HG02763 (cell line): Measurements from ENCODE around the gene TDP2.
"Not testable (repeated sequence)": the region's sequence is repeated elsewhere in the genome, so short reads cannot be mapped to it uniquely, and the experiment has no call there.

Experiments
- ATAC-seq: cut with Tn5 transposase; IDR thresholded peaks from one replicate; pipeline ENCODE4 v1.9.1; 2021; ENCODE audit warnings: mild to moderate bottlenecking, moderate library complexity; ENCODE audit not compliant: unreplicated experiment

The TDP2 gene

DNA sequence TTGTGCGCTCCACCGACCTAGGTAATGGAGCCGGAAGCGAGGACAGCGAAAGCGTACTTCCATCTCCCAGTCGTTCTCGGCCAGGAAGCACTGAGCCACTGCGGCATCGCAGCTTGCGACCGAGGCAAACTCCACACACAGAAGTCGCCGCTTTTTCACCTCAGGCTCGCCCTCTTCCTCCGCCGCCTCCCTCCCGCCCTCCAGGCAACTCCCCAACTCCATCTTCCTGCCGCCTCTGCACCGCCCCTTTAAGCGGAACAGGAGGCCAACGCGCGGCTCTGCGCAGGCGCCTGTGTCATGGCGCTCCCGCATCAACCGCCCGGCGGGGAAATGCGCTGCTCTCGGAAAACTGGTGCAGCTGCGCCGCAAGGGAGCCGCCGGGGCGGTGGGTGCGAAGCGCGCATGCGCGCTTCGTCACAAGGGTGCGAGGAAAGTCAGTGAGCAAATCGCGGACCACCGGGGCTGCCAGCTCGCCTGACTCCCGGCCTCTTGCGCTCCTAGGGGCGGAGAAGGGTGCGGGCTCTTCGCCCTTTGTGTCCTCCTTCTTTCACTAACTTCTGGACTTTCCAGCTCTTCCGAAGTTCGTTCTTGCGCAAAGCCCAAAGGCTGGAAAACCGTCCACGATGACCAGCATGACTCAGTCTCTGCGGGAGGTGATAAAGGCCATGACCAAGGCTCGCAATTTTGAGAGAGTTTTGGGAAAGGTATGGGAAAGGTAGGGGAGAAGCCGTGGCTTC lies at the start of gene TDP2, which contains the start of gene ACOT13:
Gene TDP2, minus strand, starts transcription at position 259 of the 737 bp plus-strand sequence. Its CDS starts 37 bp downstream, at position 222.
Gene ACOT13, plus strand, starts transcription at position 437 of the 737 bp plus-strand sequence. Its CDS starts 187 bp downstream, at position 624.
- ATAC-seq, result peak; percentile 97

- ATAC-seq, result no peak
Observed at GRCh38 chr6:24710519-24711303, 44.0 kb upstream of the TDP2 start.

GRCh38 chr6:24709014-24709711 lies 42.5 kb upstream of the TDP2 start:
- ATAC-seq, result no peak

GRCh38 chr6:24708612-24709011 lies 41.9 kb upstream of the TDP2 start:
- ATAC-seq, result no peak

- no peak for ATAC-seq
Observed at GRCh38 chr6:24704468-24704867, 37.8 kb upstream of the TDP2 start.

GRCh38 chr6:24702720-24703282 lies 36.1 kb upstream of the TDP2 start:
- ATAC-seq, result no peak

DNA sequence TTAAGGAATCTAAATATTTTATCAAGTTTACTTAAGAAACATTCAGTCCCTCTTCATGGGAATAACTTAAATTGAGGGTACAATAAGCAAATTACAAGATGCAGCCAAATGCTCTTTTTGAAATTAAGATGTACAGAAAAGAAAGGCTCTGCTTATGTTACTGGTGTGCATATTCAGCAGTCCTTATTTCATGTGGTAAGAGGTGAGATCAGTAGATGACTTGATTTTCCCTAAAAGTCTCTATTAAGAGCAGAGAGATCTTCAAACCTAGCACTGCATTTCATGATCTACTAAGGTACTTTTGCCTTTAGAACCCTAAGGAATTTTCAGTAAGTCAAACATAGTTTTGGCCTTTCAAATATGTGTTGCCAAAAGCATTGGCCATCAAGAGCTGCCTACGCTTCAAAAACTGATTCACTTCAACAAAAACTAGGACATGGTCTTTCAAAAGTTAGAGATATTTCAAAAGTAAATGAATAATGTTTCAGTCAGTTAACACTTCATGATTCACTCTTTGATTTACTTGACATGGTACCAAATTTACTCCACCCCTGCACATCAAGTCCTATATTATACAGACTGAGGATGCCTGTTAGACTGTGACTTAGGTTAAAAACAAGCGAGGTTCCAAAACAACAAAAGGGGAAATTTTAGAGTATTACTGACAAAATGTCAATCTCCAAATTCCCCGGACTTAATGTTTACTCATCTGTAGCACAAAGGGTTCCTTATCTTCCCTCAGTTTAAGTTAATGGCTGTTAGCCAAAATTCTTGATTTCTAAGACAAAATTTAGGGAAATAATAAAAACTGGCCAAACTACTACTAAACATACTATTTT lies 33.0 kb upstream of the TDP2 start:
- no peak for ATAC-seq

DNA sequence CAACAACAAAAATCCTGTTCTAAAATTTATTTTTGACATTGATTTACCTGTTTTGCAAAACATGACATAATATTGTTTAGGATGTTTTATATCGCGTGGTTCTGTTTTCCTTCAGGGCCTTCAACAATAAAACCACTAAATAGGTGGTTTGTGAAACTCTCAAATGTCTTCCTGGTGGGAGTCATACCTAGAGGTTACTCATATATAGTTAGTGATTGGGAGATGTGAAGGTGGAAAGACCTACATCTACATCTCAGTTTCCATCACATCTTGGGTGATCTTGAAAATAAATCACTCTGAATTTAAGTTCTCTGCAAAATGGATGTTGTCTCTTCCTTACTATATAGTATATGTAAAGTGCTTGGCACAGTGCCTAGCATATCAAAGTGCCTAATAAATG lies 29.4 kb upstream of the TDP2 start:
- ATAC-seq, result no peak

DNA sequence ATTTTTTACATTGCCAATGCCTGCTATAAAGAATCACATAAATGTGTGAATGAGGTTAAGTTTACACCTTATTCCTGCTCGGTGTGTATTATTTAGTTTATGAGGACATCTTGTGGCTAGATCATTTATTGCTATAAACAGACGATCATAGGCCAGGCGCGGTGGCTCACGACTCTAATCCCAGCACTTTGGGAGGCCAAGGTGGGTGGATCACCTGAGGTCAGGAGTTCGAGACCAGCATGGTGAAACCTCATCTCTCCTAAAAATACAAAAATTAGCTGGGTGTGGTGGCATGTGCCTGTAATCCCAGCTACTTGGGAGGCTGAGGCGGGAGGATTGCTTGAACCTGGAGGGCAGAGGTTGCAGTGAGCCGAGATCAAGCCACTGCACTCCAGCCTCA lies 28.9 kb upstream of the TDP2 start:
- not testable (repeated sequence) for ATAC-seq

DNA sequence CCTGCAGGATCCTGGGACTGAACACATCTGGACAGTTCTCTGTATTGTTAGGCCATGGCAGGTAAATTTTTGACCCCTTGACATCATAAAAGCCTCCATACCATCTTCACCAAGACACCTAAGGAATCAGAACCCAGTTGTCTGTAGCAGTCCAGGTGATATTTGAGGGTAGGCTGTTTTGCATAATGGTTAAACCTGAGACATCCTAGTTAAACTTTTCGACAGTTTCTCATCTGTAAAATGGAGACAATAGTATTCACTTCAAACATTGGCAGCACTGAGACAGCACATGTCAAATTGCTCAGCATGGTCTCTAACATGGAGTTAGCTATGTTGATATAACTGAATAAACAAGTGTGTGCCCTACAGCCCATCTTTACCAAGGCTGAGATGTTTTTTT lies 27.5 kb upstream of the TDP2 start:
- no peak for ATAC-seq

DNA sequence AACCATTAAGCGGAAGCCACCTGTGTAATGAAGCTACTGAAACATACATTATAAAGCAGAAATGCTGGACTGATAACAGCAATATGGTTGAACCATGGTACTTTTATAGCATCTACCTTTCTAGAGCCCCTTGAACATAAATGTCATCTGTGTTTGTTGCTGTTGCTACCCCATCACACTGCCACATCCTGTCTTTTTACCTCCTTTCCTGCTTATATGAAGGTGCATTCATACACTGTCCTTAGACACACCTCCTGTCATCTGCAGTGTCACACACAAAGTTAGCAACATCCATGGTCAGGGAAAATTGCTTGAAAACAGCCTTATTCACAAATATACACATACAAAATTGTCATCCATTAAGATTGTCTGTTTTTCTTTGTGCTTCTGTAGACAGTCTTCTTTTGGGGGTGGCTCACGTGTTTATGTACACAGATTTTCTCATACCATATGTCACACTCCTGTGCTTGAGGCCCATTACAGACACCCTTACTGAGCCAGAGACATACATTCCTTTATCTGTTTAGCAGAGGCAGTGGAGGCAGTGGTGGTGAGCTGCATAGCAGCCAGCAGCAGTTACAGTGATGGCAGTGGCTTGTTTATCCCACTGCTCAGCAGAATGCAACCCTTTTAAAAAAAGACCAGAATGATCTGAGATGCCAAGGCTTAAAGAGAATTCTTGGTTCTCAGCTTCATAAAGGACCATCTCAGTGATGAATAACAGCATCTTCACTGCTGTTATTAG lies 26.3 kb upstream of the TDP2 start:
- ATAC-seq, result no peak

DNA sequence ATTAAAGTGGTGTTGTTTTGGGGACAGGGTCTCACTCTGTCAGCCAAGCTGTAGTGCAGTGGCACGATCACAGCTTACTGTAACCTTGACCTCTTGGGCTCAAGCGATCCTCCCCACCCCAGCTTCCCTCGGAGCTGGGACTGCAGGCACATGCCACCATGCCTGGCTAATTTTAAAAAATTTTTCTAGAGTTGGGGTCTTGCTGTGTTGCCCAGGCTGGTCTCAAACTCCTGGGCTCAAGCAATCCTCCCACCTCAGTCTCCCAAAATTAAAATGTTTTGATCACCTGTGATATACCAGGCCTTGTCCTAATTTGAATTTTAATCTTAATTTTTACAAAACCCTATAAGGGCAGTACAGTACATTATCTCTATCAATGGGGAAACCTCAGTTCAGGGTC lies 25.7 kb upstream of the TDP2 start:
- no peak for ATAC-seq

DNA sequence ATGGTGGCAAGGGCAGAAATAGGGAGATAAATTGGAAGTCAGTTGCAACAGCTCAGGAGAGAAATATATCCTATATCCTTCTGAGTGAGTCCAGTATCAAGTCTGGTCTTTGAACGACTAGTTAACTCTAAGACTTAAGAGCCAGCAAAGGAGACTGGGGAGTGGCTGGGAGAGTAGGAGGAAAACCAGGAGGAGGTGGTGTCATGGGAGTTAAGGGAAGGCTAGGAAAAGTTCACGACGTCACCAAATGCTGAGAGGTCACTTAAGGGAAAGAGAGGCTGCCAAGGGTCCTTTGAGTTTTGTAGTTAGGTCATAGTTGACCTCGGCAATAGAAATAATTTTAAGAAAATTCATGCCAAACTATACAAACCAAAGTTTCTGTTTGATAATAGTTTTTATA lies 25.3 kb upstream of the TDP2 start:
- no peak for ATAC-seq

DNA sequence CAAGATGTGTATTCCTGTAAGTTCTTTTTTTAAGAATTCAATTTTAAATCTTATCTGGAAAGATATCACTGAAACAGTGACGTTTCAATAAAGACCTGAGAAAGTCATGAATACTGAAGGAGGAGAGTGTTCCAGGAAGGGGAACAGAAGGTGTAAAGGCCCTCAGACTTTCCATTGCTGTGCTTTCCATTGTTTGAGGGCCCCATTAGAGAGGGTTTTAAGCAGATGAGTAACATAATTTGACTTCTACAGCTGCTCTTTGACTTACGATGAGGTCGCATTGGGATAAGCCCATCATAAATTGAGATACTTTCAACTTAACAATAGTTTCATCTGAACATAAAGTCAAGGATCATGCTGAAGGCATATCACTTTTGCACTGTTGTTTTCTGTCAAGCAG lies 24.9 kb upstream of the TDP2 start:
- no peak for ATAC-seq

DNA sequence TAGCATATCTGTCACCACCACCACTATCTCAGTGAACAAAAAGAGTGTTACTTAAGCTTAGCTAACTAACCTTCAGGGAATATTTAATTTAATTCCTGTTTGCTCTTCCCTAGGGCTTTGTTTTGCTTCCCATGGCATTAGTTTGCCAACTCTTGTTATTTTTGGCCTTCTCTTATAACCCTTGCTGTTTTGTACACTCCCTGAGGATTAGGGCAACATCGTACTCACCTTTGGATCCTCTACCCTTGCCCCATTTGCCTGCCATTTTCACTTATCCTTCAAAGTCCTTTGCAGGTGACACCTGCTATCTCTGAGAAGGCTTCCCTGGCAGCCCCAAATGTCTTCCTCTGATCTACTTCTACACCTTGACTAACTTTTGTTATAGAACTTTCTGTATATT lies 23.9 kb upstream of the TDP2 start:
- no peak for ATAC-seq

DNA sequence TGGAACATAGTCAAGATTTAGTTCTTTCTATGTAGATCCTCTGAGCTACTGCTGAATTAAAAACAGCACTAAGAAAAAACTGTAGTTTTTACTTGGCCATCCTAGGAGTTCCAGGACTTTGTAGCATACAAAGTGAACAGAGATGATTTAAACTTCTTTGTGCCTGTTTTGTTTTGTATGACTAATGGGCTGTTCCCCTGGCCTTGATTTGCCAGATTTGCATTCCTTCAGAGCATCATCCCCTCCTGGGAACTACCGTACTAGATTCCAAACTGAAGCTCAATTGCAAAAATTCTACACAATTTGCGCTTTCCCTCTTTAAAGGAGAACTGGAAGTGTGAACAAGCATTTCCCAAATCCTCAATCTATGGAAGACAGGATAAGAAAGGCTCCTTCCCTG lies 23.3 kb upstream of the TDP2 start:
- no peak for ATAC-seq

DNA sequence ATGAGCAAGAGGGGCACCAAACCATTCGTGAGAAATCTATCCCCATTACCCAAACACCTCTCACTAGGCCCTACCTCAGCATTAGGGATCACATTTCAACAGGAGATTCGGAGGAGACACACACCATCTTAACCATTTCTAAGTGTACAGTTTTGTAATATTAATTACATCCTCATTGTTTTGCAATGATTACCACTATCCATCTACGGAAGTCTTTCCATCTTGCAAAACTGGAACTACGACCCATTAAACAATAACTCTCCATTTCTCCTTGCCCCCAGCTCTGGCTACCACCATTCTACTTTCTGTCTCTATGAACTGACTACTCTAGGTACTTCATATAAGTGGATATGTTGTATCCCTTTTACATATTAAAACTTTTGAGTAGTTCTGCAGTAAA lies 20.2 kb upstream of the TDP2 start:
- no peak for ATAC-seq

- ATAC-seq, result no peak
Observed at GRCh38 chr6:24686408-24686807, 19.7 kb upstream of the TDP2 start.
